ENCODE measurements around the gene B4GALNT1.

Gene B4GALNT1

DNA sequence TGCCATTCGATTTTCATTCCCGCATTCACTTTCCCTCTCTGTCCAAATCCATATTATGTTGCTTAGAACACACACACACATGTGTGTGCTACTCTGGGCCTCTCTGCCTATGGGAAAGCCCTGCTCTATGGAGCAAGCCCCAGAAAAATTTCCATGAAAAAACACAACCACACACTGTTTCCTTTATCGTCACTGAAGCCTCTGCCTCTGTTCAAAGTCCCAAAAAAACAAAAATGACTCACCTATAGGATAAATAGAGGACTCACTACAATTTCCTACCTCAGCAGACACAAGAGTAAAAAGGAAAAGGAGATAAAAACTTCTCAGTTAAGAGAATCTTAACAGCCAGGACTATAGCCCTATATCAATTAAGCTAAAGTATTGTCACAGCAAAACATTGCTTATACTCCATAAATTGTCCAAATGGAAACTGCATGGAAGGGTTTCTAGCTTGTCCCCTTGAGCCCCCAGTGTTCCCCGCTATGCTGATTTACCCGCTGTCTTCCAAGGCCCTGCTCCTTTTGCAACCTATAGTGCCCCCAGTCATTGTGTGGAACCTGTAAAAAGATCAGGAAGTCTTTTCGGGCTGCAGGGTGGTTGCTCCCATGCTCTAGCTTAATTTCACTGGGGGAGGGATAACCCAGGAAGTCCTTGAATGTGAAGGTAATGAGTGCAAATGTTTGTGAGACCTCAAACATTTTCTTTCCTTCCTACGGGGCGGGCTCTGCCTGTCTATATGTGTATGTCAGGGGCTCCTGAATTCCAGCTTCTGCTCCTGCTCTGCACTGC is 53.1 kb downstream of the B4GALNT1 start:
- ATAC-seq: no peak
- TF ChIP-seq ZNF8 (CRISPR knock-in tag; IDR thresholded peaks at IDR 0.05) (no peak), POU6F1 (CRISPR knock-in tag; IDR thresholded peaks at IDR 0.05; ENCODE audit: borderline replicate concordance, low read depth) (no peak), ZNF565 (CRISPR knock-in tag; conservative IDR thresholded peaks at IDR 0.05; ENCODE audit: low read depth) (no peak), SNAI2 (CRISPR knock-in tag; IDR thresholded peaks at IDR 0.05) (no peak), ESRRG (CRISPR knock-in tag; IDR thresholded peaks at IDR 0.05) (no peak), ZNF70 (CRISPR knock-in tag; IDR thresholded peaks at IDR 0.05) (no peak), BACH2 (CRISPR knock-in tag; IDR thresholded peaks at IDR 0.05; ENCODE audit: borderline replicate concordance) (no peak), TCF4 (CRISPR knock-in tag; IDR thresholded peaks at IDR 0.05; ENCODE audit: borderline replicate concordance) (no peak), ZFP3 (CRISPR knock-in tag; IDR thresholded peaks at IDR 0.05) (no peak), ZC3H10 (CRISPR knock-in tag; IDR thresholded peaks at IDR 0.05) (no peak), PPARA (CRISPR knock-in tag; IDR thresholded peaks at IDR 0.05; ENCODE audit: borderline replicate concordance) (no peak), TSHZ2 (CRISPR knock-in tag; IDR thresholded peaks at IDR 0.05) (no peak), TOX (CRISPR knock-in tag; IDR thresholded peaks at IDR 0.05; ENCODE audit: borderline replicate concordance) (no peak), ZFP30 (CRISPR knock-in tag; IDR thresholded peaks at IDR 0.05) (no peak)
- TF ChIP-seq, protein P1, sequence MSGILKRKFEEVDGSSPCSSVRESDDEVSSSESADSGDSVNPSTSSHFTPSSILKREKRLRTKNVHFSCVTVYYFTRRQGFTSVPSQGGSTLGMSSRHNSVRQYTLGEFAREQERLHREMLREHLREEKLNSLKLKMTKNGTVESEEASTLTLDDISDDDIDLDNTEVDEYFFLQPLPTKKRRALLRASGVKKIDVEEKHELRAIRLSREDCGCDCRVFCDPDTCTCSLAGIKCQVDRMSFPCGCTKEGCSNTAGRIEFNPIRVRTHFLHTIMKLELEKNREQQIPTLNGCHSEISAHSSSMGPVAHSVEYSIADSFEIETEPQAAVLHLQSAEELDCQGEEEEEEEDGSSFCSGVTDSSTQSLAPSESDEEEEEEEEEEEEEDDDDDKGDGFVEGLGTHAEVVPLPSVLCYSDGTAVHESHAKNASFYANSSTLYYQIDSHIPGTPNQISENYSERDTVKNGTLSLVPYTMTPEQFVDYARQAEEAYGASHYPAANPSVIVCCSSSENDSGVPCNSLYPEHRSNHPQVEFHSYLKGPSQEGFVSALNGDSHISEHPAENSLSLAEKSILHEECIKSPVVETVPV (CRISPR knock-in tag; IDR thresholded peaks at IDR 0.05): no peak
- TF ChIP-seq, protein P2, sequence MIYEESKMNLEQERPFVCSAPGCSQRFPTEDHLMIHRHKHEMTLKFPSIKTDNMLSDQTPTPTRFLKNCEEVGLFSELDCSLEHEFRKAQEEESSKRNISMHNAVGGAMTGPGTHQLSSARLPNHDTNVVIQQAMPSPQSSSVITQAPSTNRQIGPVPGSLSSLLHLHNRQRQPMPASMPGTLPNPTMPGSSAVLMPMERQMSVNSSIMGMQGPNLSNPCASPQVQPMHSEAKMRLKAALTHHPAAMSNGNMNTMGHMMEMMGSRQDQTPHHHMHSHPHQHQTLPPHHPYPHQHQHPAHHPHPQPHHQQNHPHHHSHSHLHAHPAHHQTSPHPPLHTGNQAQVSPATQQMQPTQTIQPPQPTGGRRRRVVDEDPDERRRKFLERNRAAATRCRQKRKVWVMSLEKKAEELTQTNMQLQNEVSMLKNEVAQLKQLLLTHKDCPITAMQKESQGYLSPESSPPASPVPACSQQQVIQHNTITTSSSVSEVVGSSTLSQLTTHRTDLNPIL (CRISPR knock-in tag; IDR thresholded peaks at IDR 0.05; ENCODE audit: low read depth): no peak

GRCh38 chr12:57579011-57579410 is 54.0 kb downstream of the B4GALNT1 start:
- ATAC-seq: no peak
- TF ChIP-seq POU6F1 (CRISPR knock-in tag; IDR thresholded peaks at IDR 0.05; ENCODE audit: borderline replicate concordance, low read depth): no peak
- TF ChIP-seq ESRRG (CRISPR knock-in tag; IDR thresholded peaks at IDR 0.05): no peak
- no peak for TF ChIP-seq TSHZ2 (CRISPR knock-in tag; IDR thresholded peaks at IDR 0.05)
- TF ChIP-seq OSR1 (CRISPR knock-in tag; IDR thresholded peaks at IDR 0.05): no peak
- TF ChIP-seq ZNF565 (CRISPR knock-in tag; conservative IDR thresholded peaks at IDR 0.05; ENCODE audit: low read depth): no peak
- TF ChIP-seq RARB (CRISPR knock-in tag; IDR thresholded peaks at IDR 0.05): no peak
- TF ChIP-seq BACH2 (CRISPR knock-in tag; IDR thresholded peaks at IDR 0.05; ENCODE audit: borderline replicate concordance): no peak
- TF ChIP-seq ISL1 (CRISPR knock-in tag; IDR thresholded peaks at IDR 0.05): no peak
- TF ChIP-seq ARNTL (CRISPR knock-in tag; IDR thresholded peaks at IDR 0.05; ENCODE audit: borderline replicate concordance, low read depth): no peak
- no peak for TF ChIP-seq ZFP3 (CRISPR knock-in tag; IDR thresholded peaks at IDR 0.05)
- TF ChIP-seq, protein P2 (CRISPR knock-in tag; IDR thresholded peaks at IDR 0.05; ENCODE audit: low read depth): no peak
- no peak for TF ChIP-seq CSDC2 (CRISPR knock-in tag; IDR thresholded peaks at IDR 0.05)
- no peak for TF ChIP-seq ZC3H10 (CRISPR knock-in tag; IDR thresholded peaks at IDR 0.05)
- TF ChIP-seq, protein P1 (CRISPR knock-in tag; IDR thresholded peaks at IDR 0.05): no peak
- no peak for TF ChIP-seq TOX (CRISPR knock-in tag; IDR thresholded peaks at IDR 0.05; ENCODE audit: borderline replicate concordance)
